IMR-90 (cell line): Measurements from ENCODE around the gene WDFY2. TPM values are rescaled to one million over a fixed set of nuclear protein-coding genes. Genes with fewer than 3 reads are reported as not detected.
A peak's percentile ranks its signal among the peaks of the same experiment; 100 is the strongest.

Experiments
- ATAC-seq: fragments of 200-7000 bp; cut with Tn5 transposase; 2 replicates; pipeline ENCODE4 v1.9.1; 2020; ENCODE audit warnings: low read depth, mild to moderate bottlenecking, moderate library complexity
- BruUV-seq: library from RNA; stranded (reverse); fragments of 400-500 nt; replicated peaks from 2 replicates; lab custom pipeline; 2021; lab: Mats Ljungman, UMichigan
- CTCF ChIA-PET: fragments of 300-600 bp; formaldehyde crosslinking; extraction: SDS; loops from one replicate; lab custom pipeline; 2021; ENCODE audit warnings: antibody characterized with exemption; lab: Yijun Ruan, JAX
- POLR2A ChIA-PET: fragments of 300-600 bp; sonication (Branson Sonifier 250); formaldehyde crosslinking; loops from one replicate; lab custom pipeline; 2022; ENCODE audit warnings: antibody characterized with exemption; ENCODE audit not compliant: unreplicated experiment; lab: Charles Lee
- DNase-seq: peaks from one replicate; pipeline ENCODE4 v3.0.0; 2013
- H2AFZ ChIP-seq: replicated peaks from 2 replicates; pipeline ENCODE3; 2013; ENCODE audit warnings: low read length, mild to moderate bottlenecking; ENCODE audit not compliant: poor library complexity
- H2AK5ac ChIP-seq: 2 replicates; pipeline ENCODE4 v1.6.1; 2013; ENCODE audit warnings: low read depth, low read length, inconsistent platforms
- H2AK9ac ChIP-seq: replicated peaks from 2 replicates; pipeline ENCODE3; 2013; ENCODE audit warnings: mild to moderate bottlenecking, low read depth, low read length, moderate library complexity; ENCODE audit not compliant: poor library complexity
- H2BK120ac ChIP-seq: 2 replicates; pipeline ENCODE4 v1.6.1; 2013; ENCODE audit warnings: low read depth, low read length, inconsistent platforms
- H2BK15ac ChIP-seq: 3 replicates; pipeline ENCODE4 v1.6.1; 2013; ENCODE audit warnings: low read depth, low read length, inconsistent platforms
- H2BK20ac ChIP-seq: 2 replicates; pipeline ENCODE4 v1.6.1; 2013; ENCODE audit warnings: low read depth, mild to moderate bottlenecking, inconsistent platforms, low read length, moderate library complexity
- H2BK5ac ChIP-seq: 2 replicates; pipeline ENCODE4 v1.6.1; 2013; ENCODE audit warnings: mild to moderate bottlenecking, low read depth, low read length, inconsistent platforms; ENCODE audit not compliant: poor library complexity, severe bottlenecking
- H3K14ac ChIP-seq: replicated peaks from 2 replicates; pipeline ENCODE4 v1.6.1; 2013; ENCODE audit warnings: low read depth, low read length, inconsistent platforms
- H3K18ac ChIP-seq: 2 replicates; pipeline ENCODE4 v1.6.1; 2013; ENCODE audit warnings: low read depth, low read length, control low read depth
- H3K23ac ChIP-seq: 2 replicates; pipeline ENCODE4 v1.6.1; 2013; ENCODE audit warnings: low read depth, low read length, inconsistent platforms
- H3K27ac ChIP-seq: 2 replicates; pipeline ENCODE4 v1.5.1; 2013; ENCODE audit warnings: mild to moderate bottlenecking, control low read depth, low read length; ENCODE audit not compliant: insufficient read depth
- H3K27me3 ChIP-seq: 2 replicates; pipeline ENCODE4 v1.6.1; 2013; ENCODE audit warnings: low read length; ENCODE audit not compliant: control insufficient read depth, insufficient read depth
- H3K36me3 ChIP-seq: 2 replicates; pipeline ENCODE4 v1.6.1; 2013; ENCODE audit warnings: low read length, mixed read lengths; ENCODE audit not compliant: control insufficient read depth, insufficient read depth
- H3K4ac ChIP-seq: 2 replicates; pipeline ENCODE4 v1.6.1; 2013; ENCODE audit warnings: low read depth, low read length, inconsistent platforms
- H3K4me1 ChIP-seq: 2 replicates; pipeline ENCODE4 v1.6.1; 2013; ENCODE audit warnings: low read length, mixed read lengths; ENCODE audit not compliant: control insufficient read depth, insufficient read depth
- H3K4me2 ChIP-seq: 2 replicates; pipeline ENCODE4 v1.6.1; 2013; ENCODE audit warnings: low read depth, mild to moderate bottlenecking, control low read depth, low read length, moderate library complexity
- H3K4me3 ChIP-seq: 2 replicates; pipeline ENCODE4 v1.5.1; 2013; ENCODE audit warnings: low read depth, mild to moderate bottlenecking, control low read depth, low read length, moderate library complexity; ENCODE audit not compliant: insufficient read depth
- H3K56ac ChIP-seq: 2 replicates; pipeline ENCODE4 v1.6.1; 2013; ENCODE audit warnings: low read length, inconsistent platforms; ENCODE audit not compliant: insufficient read depth; ENCODE audit errors: extremely low read depth
- H3K79me1 ChIP-seq, 2 experiments: 2 replicates each; pipeline ENCODE4 v1.6.1; 2013; ENCODE audit warnings: low read length in 2 of 2, inconsistent platforms in 1 of 2, low read depth in 1 of 2
- H3K9ac ChIP-seq: 2 replicates; pipeline ENCODE4 v1.6.1; 2013; ENCODE audit warnings: low read depth, low read length, control low read depth
- H3K9me1 ChIP-seq: 2 replicates; pipeline ENCODE4 v1.6.1; 2013; ENCODE audit warnings: low read length, inconsistent platforms; ENCODE audit not compliant: insufficient read depth
- H3K9me3 ChIP-seq: 2 replicates; pipeline ENCODE4 v1.6.1; 2013; ENCODE audit warnings: low read length; ENCODE audit not compliant: control insufficient read depth, insufficient read depth
- H4K20me1 ChIP-seq: 2 replicates; pipeline ENCODE4 v1.6.1; 2013; ENCODE audit warnings: low read length, inconsistent platforms; ENCODE audit not compliant: insufficient read depth
- H4K5ac ChIP-seq: 2 replicates; pipeline ENCODE4 v1.6.1; 2013; ENCODE audit warnings: mild to moderate bottlenecking, low read depth, low read length, control low read depth
- H4K8ac ChIP-seq, 2 experiments: 2 replicates each; pipeline ENCODE4 v1.6.1; 2013; ENCODE audit warnings: low read depth in 2 of 2, low read length in 2 of 2, control low read depth in 1 of 2, inconsistent platforms in 1 of 2
- H4K91ac ChIP-seq: 2 replicates; pipeline ENCODE4 v1.6.1; 2013; ENCODE audit warnings: low read depth, low read length, inconsistent platforms; ENCODE audit not compliant: insufficient read depth
- FOS ChIP-seq: fragments of 150-350 bp; IDR thresholded peaks from 2 replicates; pipeline ENCODE4 v1.6.1; 2016; ENCODE audit warnings: low read depth, low read length
- WGBS, 2 experiments: methylation state at CpG; one replicate each; pipeline versions ENCODE4 v1.1.5 to v1.1.7; 2013; ENCODE audit warnings: missing lambda C conversion rate in 2 of 2; ENCODE audit not compliant: insufficient read length in 1 of 2; ENCODE audit errors: extremely low coverage in 2 of 2; 5-methylcytosine and 5-hydroxymethylcytosine counted together
- dilution Hi-C: fragments of 300-500 bp; cut with HindIII; formaldehyde crosslinking; loops from one replicate; pipeline ENCODE4 v1.14.3; 2018; ENCODE audit warnings: low sequenced_read_pairs; ENCODE audit not compliant: unreplicated experiment
- in situ Hi-C: fragments of 300-500 bp; cut with MboI; formaldehyde crosslinking; loops from 3 replicates; pipeline ENCODE4 v1.14.3; 2019; ENCODE audit warnings: low sequenced_read_pairs, inconsistent platforms, mixed read lengths
- intact Hi-C: fragments of 100-400 bp; cut with micrococcal nuclease; formaldehyde crosslinking; loops from 2 replicates; pipeline ENCODE4 v1.10.0; 2022
- polyA plus RNA-seq, 3 experiments: library from polyadenylated mRNA; depleted of rRNA; stranded (reverse); fragments of >200 nt; gene quantifications; 2 replicates each; pipeline ENCODE4 v1.2.3, GENCODE V29; 2012; ENCODE audit warnings: low replicate concordance in 1 of 3
- total RNA-seq: library from RNA; depleted of rRNA; stranded (reverse); fragments of >200 nt; gene quantifications from 2 replicates; pipeline ENCODE4 v1.2.3, GENCODE V29; 2012

The WDFY2 gene
- total and polyA plus RNA-seq, 2 of the 4 experiments (the other 2 are of a cell fraction) = 4.3 to 5.4 TPM

GRCh38 chr13:51541037-51541436, 43.2 kb upstream of the WDFY2 start:
- ATAC-seq (no peak), DNase-seq (no peak)
- no peak overlapping the region for H2AK9ac ChIP-seq
- peaks cover 15% of the 10 kb centered on the region for H3K4me1 ChIP-seq
- CTCF ChIA-PET = no interaction called here
- H3K27me3 ChIP-seq = no peaks in the 10 kb centered on the region
- dilution Hi-C loops = no loop called here
- peak overlapping the region; percentile 38; the same call in 1 of the 2 replicates for H2BK20ac ChIP-seq
- POLR2A ChIA-PET = no interaction called here
- H3K23ac ChIP-seq = no peak overlapping the region
- peak overlapping the region; percentile 43; the same call in 1 of the 2 replicates for H3K4ac ChIP-seq
- H4K5ac ChIP-seq = peak overlapping the region; percentile 59; the same call in 1 of the 2 replicates
- H3K4me2 ChIP-seq = no peak overlapping the region
- peak overlapping the region; percentile 44; the same call in 1 of the 2 replicates for H2AK5ac ChIP-seq
- no peaks in the 10 kb centered on the region for H3K9me3 ChIP-seq
- no peak overlapping the region for H4K8ac ChIP-seq
- H3K56ac ChIP-seq = no peak overlapping the region
- intact Hi-C loops = no loop called here
- H2AFZ ChIP-seq = no peak overlapping the region
- no peak overlapping the region; the same call in 1 of the 2 replicates for H4K91ac ChIP-seq
- WGBS, 2 experiments = no CpG with 5 or more reads among the region's 3 CpGs
- H2BK5ac ChIP-seq = no peak overlapping the region
- H3K27ac ChIP-seq = no peak overlapping the region
- H3K36me3 ChIP-seq = no peaks in the 10 kb centered on the region
- H3K14ac ChIP-seq = peak overlapping the region; percentile 35; the same call in 1 of the 2 replicates
- no peak overlapping the region for H3K9ac ChIP-seq
- no peaks in the 10 kb centered on the region for H3K79me1 ChIP-seq
- in situ Hi-C loops = no loop called here
- H4K20me1 ChIP-seq = no peaks in the 10 kb centered on the region
- H2BK15ac ChIP-seq = peak overlapping the region; percentile 32; the same call in 1 of the 3 replicates
- H3K4me3 ChIP-seq = no peak overlapping the region
- no peak overlapping the region for H2BK120ac ChIP-seq
- 0 out of 2 replicates have a peak overlapping the region, but pooled peaks have one; percentile 29 for H3K18ac ChIP-seq
- TF ChIP-seq FOS = no peak
- BruUV-seq = no TSS peak
- no peaks in the 10 kb centered on the region; the same call in 1 of the 2 replicates for H3K9me1 ChIP-seq
